Astrocyte (in vitro differentiated cells and primary cell): ENCODE data around the gene PCDHB12.
"Not testable (repeated sequence)": the region's sequence is repeated elsewhere in the genome, so short reads cannot be mapped to it uniquely, and the experiment has no call there.

ENCODE experiments used
- EZH2 ChIP-seq: IDR thresholded peaks from 2 replicates; pipeline ENCODE4 v1.6.1; 2012; ENCODE audit warnings: mild to moderate bottlenecking, low read length, inconsistent platforms; ENCODE audit not compliant: insufficient read depth
- TF ChIP-seq, protein P1 (sequence below): IDR thresholded peaks from 2 replicates; pipeline ENCODE4 v1.5.1; 2011; ENCODE audit warnings: low read depth, mild to moderate bottlenecking, inconsistent platforms, low read length, moderate library complexity; ENCODE audit not compliant: insufficient read depth

DNA sequence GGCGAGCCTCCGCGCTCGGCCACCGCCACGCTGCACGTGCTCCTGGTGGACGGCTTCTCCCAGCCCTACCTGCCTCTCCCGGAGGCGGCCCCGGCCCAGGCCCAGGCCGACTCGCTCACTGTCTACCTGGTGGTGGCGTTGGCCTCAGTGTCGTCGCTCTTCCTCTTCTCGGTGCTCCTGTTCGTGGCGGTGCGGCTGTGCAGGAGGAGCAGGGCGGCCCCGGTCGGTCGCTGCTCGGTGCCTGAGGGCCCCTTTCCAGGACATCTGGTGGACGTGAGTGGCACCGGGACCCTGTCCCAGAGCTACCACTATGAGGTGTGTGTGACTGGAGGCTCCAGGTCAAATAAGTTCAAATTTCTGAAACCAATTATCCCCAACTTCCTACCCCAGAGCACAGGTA, 2.3 kb downstream of the PCDHB12 start:
- TF ChIP-seq, protein P1, sequence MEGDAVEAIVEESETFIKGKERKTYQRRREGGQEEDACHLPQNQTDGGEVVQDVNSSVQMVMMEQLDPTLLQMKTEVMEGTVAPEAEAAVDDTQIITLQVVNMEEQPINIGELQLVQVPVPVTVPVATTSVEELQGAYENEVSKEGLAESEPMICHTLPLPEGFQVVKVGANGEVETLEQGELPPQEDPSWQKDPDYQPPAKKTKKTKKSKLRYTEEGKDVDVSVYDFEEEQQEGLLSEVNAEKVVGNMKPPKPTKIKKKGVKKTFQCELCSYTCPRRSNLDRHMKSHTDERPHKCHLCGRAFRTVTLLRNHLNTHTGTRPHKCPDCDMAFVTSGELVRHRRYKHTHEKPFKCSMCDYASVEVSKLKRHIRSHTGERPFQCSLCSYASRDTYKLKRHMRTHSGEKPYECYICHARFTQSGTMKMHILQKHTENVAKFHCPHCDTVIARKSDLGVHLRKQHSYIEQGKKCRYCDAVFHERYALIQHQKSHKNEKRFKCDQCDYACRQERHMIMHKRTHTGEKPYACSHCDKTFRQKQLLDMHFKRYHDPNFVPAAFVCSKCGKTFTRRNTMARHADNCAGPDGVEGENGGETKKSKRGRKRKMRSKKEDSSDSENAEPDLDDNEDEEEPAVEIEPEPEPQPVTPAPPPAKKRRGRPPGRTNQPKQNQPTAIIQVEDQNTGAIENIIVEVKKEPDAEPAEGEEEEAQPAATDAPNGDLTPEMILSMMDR, result not testable (repeated sequence)
- not testable (repeated sequence) for TF ChIP-seq EZH2
